Measurements from ENCODE around the gene CHRNA4.

- no peak for TF ChIP-seq CTCF (conservative IDR thresholded peaks at IDR 0.05; ENCODE audit: low read length)
- no peak for TF ChIP-seq EZH2phosphoT487 (IDR thresholded peaks at IDR 0.05; ENCODE audit: borderline replicate concordance)
These were observed 49.8 kb downstream of the CHRNA4 start for GRCh38 chr20:63311186-63311832.

Data from Loucy (cell line).